HCT116 (cell line): ENCODE data around the gene HEPN1.

Source experiments
- CBX3 ChIP-seq: IDR thresholded peaks from 2 replicates; pipeline ENCODE4 v1.6.1; 2012; ENCODE audit warnings: low read depth
- CTCF ChIP-seq, 3 experiments: fragments of 200-600 bp in 1 of 3; sonication (generic) in 1 of 3; IDR thresholded peaks in 2 of 3; conservative IDR thresholded peaks in 1 of 3; 2 replicates each; pipeline ENCODE4 v1.5.1; 2012 to 2017; ENCODE audit warnings: low read depth in 2 of 3, low read length in 2 of 3, antibody characterized with exemption in 1 of 3, borderline replicate concordance in 1 of 3, control low read depth in 1 of 3, mild to moderate bottlenecking in 1 of 3, mixed read lengths in 1 of 3, mixed run types in 1 of 3, moderate library complexity in 1 of 3; ENCODE audit not compliant: insufficient read depth in 1 of 3
- EZH2 ChIP-seq: fragments of 200-600 bp; sonication (generic); IDR thresholded peaks from 2 replicates; pipeline ENCODE4 v1.6.1; 2017; ENCODE audit warnings: antibody characterized with exemption, mixed run types
- POLR2AphosphoS5 ChIP-seq: IDR thresholded peaks from 2 replicates; pipeline ENCODE4 v1.6.1; 2011; ENCODE audit warnings: mild to moderate bottlenecking, low read depth, low read length, moderate library complexity
- RAD21 ChIP-seq: IDR thresholded peaks from 2 replicates; pipeline ENCODE4 v1.6.1; 2012; ENCODE audit warnings: low read depth, mild to moderate bottlenecking
- SIN3A ChIP-seq: IDR thresholded peaks from 2 replicates; pipeline ENCODE4 v1.6.1; 2012; ENCODE audit warnings: low read depth
- SP1 ChIP-seq: IDR thresholded peaks from 2 replicates; pipeline ENCODE4 v1.6.1; 2012; ENCODE audit warnings: low read depth
- SRF ChIP-seq: IDR thresholded peaks from 2 replicates; pipeline ENCODE4 v1.6.1; 2012; ENCODE audit warnings: low read depth
- TCF7L2 ChIP-seq: IDR thresholded peaks from 2 replicates; pipeline ENCODE4 v1.7.0; 2011; ENCODE audit warnings: borderline replicate concordance, inconsistent platforms; ENCODE audit not compliant: insufficient read depth, insufficient read length; ENCODE audit errors: extremely low read depth
- ZFX ChIP-seq: fragments of 450-650 bp; IDR thresholded peaks from 2 replicates; pipeline ENCODE4 v1.6.1; 2017
- ZNF274 ChIP-seq: fragments of 200-500 bp; sonication (Bioruptor generic); IDR thresholded peaks from 2 replicates; pipeline ENCODE4 v1.6.1; 2014; ENCODE audit warnings: mild to moderate bottlenecking, low read depth, low read length, inconsistent platforms
- TF ChIP-seq, protein P1 (sequence below): IDR thresholded peaks from 2 replicates; pipeline ENCODE4 v1.6.1; 2011; ENCODE audit warnings: mild to moderate bottlenecking, low read length, moderate library complexity; ENCODE audit not compliant: insufficient replicate concordance; ENCODE audit errors: extremely low read depth
- TF ChIP-seq, protein P2 (sequence below): IDR thresholded peaks from 2 replicates; pipeline ENCODE4 v1.6.1; 2012
- TF ChIP-seq, protein P3 (sequence below): IDR thresholded peaks from 2 replicates; pipeline ENCODE4 v1.6.1; 2012

- TF ChIP-seq SRF (no peak), CBX3 (no peak), CTCF (IDR thresholded peaks at IDR 0.05 in 2 of 3, conservative IDR thresholded peaks at IDR 0.05 in 1 of 3; ENCODE audit: borderline replicate concordance in 1 of 3, insufficient read depth in 1 of 3, low read depth in 2 of 3, low read length in 2 of 3) (no peak), SIN3A (no peak), RAD21 (no peak), TCF7L2 (no peak), ZFX (no peak), POLR2AphosphoS5 (no peak), EZH2 (no peak), ZNF274 (no peak), SP1 (no peak)
- TF ChIP-seq, protein P1, sequence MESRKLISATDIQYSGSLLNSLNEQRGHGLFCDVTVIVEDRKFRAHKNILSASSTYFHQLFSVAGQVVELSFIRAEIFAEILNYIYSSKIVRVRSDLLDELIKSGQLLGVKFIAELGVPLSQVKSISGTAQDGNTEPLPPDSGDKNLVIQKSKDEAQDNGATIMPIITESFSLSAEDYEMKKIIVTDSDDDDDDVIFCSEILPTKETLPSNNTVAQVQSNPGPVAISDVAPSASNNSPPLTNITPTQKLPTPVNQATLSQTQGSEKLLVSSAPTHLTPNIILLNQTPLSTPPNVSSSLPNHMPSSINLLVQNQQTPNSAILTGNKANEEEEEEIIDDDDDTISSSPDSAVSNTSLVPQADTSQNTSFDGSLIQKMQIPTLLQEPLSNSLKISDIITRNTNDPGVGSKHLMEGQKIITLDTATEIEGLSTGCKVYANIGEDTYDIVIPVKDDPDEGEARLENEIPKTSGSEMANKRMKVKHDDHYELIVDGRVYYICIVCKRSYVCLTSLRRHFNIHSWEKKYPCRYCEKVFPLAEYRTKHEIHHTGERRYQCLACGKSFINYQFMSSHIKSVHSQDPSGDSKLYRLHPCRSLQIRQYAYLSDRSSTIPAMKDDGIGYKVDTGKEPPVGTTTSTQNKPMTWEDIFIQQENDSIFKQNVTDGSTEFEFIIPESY: no peak
- TF ChIP-seq, protein P2, sequence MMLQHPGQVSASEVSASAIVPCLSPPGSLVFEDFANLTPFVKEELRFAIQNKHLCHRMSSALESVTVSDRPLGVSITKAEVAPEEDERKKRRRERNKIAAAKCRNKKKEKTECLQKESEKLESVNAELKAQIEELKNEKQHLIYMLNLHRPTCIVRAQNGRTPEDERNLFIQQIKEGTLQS: no peak
- TF ChIP-seq, protein P3, sequence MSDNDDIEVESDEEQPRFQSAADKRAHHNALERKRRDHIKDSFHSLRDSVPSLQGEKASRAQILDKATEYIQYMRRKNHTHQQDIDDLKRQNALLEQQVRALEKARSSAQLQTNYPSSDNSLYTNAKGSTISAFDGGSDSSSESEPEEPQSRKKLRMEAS: no peak
Measured at GRCh38 chr11:124920356-124920755, 1.3 kb downstream of the HEPN1 start.
